BLaER1 treated with 17β-estradiol and CSF1 and Interleukin-3, amounts not matched to agents 10 nM and 100 nM (cell line): ENCODE data around the gene GABRP.
A peak's percentile ranks its signal among the peaks of the same experiment; 100 is the strongest.

ENCODE experiments used
- H3K27ac ChIP-seq, 11 experiments: shearing (Covaris generic); formaldehyde crosslinking; 2 replicates each; pipeline ENCODE4 v1.8.1; 2022
- H3K27me3 ChIP-seq, 11 experiments: shearing (Covaris generic); formaldehyde crosslinking; 2 replicates each; pipeline ENCODE4 v1.8.1; 2022
- H3K36me3 ChIP-seq, 11 experiments: shearing (Covaris generic); formaldehyde crosslinking; 2 replicates each; pipeline ENCODE4 v1.8.1; 2022
- H3K4me1 ChIP-seq, 10 experiments: shearing (Covaris generic); formaldehyde crosslinking; 2 replicates each; pipeline ENCODE4 v1.8.1; 2022
- H3K4me2 ChIP-seq, 11 experiments: shearing (Covaris generic); formaldehyde crosslinking; 2 replicates each; pipeline ENCODE4 v1.8.1; 2022
- H3K4me3 ChIP-seq, 10 experiments: shearing (Covaris generic); formaldehyde crosslinking; 2 replicates each; pipeline ENCODE4 v1.8.1; 2022
- H3K9ac ChIP-seq, 11 experiments: shearing (Covaris generic); formaldehyde crosslinking; 2 replicates each; pipeline ENCODE4 v1.8.1; 2022
- H3K9me3 ChIP-seq, 11 experiments: shearing (Covaris generic); formaldehyde crosslinking; replicated peaks in 1 of 11; 2 replicates each; pipeline ENCODE4 v1.8.1; 2022
- H4K20me1 ChIP-seq, 11 experiments: shearing (Covaris generic); formaldehyde crosslinking; 2 replicates each; pipeline ENCODE4 v1.8.1; 2022
- Cebpa-rat ChIP-seq, 11 experiments: shearing (Covaris generic); IDR thresholded peaks; 2 replicates each; pipeline ENCODE4 v1.8.1; 2022

GABRP gene

GRCh38 chr5:170783498-170784247 is at the start of gene GABRP:
Gene GABRP, plus strand, starts transcription at chr5:170783725. Its CDS starts 4,891 bp downstream, at chr5:170788616.
- H3K9ac ChIP-seq, result no peak within 1 kb of the TSS
- H3K4me2 ChIP-seq, result peak within 1 kb of the TSS in 1 of 11 experiments; percentile 12; a peak in 2 of 22 replicates
- H3K4me1 ChIP-seq, result peaks cover 0 to 3% (median 0%) of the 10 kb centered on the region in 10 experiments; a peak in 4 of 20 replicates
- no peak for TF ChIP-seq Cebpa-rat (IDR thresholded peaks at IDR 0.05)
- no peaks in the 10 kb centered on the region for H3K27me3 ChIP-seq
- no peaks in the 10 kb centered on the region for H3K9me3 ChIP-seq
- H3K36me3 ChIP-seq, result no peaks in the 10 kb centered on the region
- H3K4me3 ChIP-seq, result no peak within 1 kb of the TSS
- no peaks in the 10 kb centered on the region for H4K20me1 ChIP-seq
- H3K27ac ChIP-seq, result no peak within 1 kb of the TSS

GRCh38 chr5:170736966-170737365 is 46.6 kb upstream of the GABRP start:
- Histone ChIP-seq H3K27ac (no peak overlapping the region), H3K9me3 (peaks cover 16 to 27% (median 19%) of the 10 kb centered on the region in 11 experiments; a peak in 21 of 22 replicates), H3K27me3 (no peaks in the 10 kb centered on the region), H3K9ac (no peak overlapping the region), H3K4me1 (no peaks in the 10 kb centered on the region), H3K4me2 (no peak overlapping the region), H4K20me1 (no peaks in the 10 kb centered on the region), H3K36me3 (no peaks in the 10 kb centered on the region), H3K4me3 (no peak overlapping the region)
- TF ChIP-seq Cebpa-rat (IDR thresholded peaks at IDR 0.05), result no peak

DNA sequence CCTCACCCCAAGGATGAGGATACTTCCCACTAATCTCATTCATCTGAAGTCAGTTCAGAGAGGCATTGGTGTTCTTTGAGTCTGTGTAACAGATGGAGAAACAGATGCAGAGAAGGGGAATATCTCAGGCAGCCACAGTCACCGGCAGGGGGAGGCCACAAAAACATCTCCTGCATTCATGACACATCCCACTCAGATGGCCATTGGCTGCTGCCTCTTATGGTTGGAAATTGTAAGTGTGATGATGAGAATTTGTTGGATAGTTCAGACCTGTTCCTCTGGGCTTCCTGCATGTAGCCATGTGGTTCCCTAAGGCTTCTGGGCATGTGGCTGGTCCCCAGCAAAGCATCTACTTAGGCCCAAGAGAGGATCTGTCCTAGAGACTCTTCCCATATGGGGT is 45.9 kb upstream of the GABRP start:
- H3K4me2 ChIP-seq, result no peak overlapping the region
- H4K20me1 ChIP-seq, result no peaks in the 10 kb centered on the region
- no peaks in the 10 kb centered on the region for H3K36me3 ChIP-seq
- H3K4me1 ChIP-seq, result no peaks in the 10 kb centered on the region
- TF ChIP-seq Cebpa-rat (IDR thresholded peaks at IDR 0.05), result no peak
- H3K9me3 ChIP-seq, result peaks cover 16 to 27% (median 19%) of the 10 kb centered on the region in 11 experiments; a peak in 21 of 22 replicates
- H3K27me3 ChIP-seq, result no peaks in the 10 kb centered on the region
- H3K4me3 ChIP-seq, result no peak overlapping the region
- H3K9ac ChIP-seq, result no peak overlapping the region
- no peak overlapping the region for H3K27ac ChIP-seq

DNA sequence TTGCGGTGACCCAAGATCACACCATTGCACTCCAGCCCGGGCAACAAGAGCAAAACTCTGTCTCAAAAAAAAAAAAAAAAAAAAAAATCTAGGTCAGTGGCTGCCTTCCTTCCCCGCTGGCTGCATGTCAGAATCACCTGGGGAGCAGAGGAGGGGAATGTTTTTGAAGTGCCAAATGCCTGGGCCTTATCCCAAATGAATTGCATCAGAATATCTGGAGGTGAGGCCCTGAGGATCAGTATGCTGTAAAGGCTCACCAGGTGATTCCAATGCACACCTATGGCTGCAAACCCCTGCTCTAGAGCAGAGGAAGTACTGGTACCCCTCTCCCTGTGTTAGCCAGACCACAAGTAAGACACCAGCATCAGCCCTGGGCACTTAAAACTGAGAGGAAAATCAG is 44.7 kb upstream of the GABRP start:
- no peaks in the 10 kb centered on the region for H4K20me1 ChIP-seq
- no peaks in the 10 kb centered on the region for H3K4me1 ChIP-seq
- no peaks in the 10 kb centered on the region for H3K36me3 ChIP-seq
- H3K27ac ChIP-seq, result no peak overlapping the region
- no peak overlapping the region for H3K4me2 ChIP-seq
- H3K9me3 ChIP-seq, result peaks cover 16 to 27% (median 19%) of the 10 kb centered on the region in 11 experiments; a peak in 21 of 22 replicates
- no peaks in the 10 kb centered on the region for H3K27me3 ChIP-seq
- TF ChIP-seq Cebpa-rat (IDR thresholded peaks at IDR 0.05), result no peak
- H3K9ac ChIP-seq, result no peak overlapping the region
- H3K4me3 ChIP-seq, result no peak overlapping the region

DNA sequence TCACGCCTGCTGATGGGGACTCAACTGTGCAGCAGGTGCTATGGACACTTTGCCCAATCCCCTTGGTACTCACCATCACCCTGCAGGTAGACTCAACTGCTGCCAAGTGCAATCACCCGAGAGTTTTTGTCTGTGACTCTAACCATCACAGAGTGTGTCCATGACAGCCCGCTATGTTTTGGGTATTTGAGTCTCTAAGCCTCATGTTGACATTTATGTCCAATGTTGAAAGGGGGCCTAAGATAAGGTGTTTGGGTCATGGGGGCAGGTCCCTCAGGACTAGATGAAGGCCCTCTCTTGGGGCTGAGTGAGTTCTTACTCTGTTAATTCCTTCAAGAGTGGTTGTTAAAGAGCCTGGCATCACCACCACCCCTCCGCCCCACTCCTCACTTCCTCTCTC is 44.1 kb upstream of the GABRP start:
- Histone ChIP-seq H3K27ac (no peak overlapping the region), H3K27me3 (no peaks in the 10 kb centered on the region), H3K36me3 (no peaks in the 10 kb centered on the region), H3K9me3 (peaks cover 15 to 22% (median 19%) of the 10 kb centered on the region in 11 experiments; a peak in 21 of 22 replicates), H3K9ac (no peak overlapping the region), H3K4me3 (no peak overlapping the region), H4K20me1 (no peaks in the 10 kb centered on the region), H3K4me2 (no peak overlapping the region), H3K4me1 (peaks cover 0 to 3% (median 0%) of the 10 kb centered on the region in 10 experiments; a peak in 2 of 20 replicates)
- TF ChIP-seq Cebpa-rat (IDR thresholded peaks at IDR 0.05), result no peak

DNA sequence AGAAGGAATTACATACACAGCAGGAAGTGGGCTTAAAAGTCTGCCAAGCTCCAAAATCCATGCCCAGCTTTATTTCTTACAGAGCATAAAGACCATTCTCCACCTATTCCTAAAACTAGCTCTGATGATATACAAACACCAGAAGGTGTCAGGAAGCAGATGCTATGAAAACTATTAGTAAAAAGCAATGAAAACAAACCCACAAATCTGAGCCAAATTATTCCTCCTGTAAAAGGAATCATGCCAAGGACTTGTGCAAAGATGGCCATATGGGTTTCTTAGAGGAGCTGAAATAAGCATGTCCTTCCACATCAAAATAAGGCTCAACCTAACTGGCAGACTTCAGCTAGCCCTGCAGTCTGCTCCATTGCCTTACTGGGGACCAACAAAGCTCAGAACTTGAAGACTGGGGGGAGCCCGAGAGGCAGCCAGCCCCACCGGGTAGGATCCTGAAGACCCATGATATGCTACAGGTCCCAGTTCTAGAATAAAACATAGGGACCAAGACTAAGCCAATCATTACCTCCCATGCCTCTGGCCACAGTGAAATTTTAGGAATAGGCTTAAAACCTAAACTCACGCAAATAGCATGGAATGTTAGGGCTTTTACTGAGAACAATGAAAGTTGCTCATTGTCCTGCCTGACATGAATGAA is 42.8 kb upstream of the GABRP start:
- Histone ChIP-seq H3K9ac (no peak overlapping the region), H4K20me1 (peaks cover 0 to 8% (median 0%) of the 10 kb centered on the region in 11 experiments; a peak in 3 of 22 replicates), H3K4me3 (no peak overlapping the region), H3K27me3 (peaks cover 0 to 11% (median 0%) of the 10 kb centered on the region in 11 experiments; a peak in 3 of 22 replicates), H3K27ac (no peak overlapping the region), H3K4me2 (no peak overlapping the region), H3K9me3 (peaks cover 3 to 10% (median 7%) of the 10 kb centered on the region in 11 experiments; a peak in 18 of 22 replicates), H3K36me3 (no peaks in the 10 kb centered on the region), H3K4me1 (peaks cover 0 to 9% (median 0%) of the 10 kb centered on the region in 10 experiments; a peak in 4 of 20 replicates)
- TF ChIP-seq Cebpa-rat (IDR thresholded peaks at IDR 0.05), result no peak

- Histone ChIP-seq H3K9me3 (no peaks in the 10 kb centered on the region), H3K4me3 (no peak overlapping the region)
- no peak for TF ChIP-seq Cebpa-rat (IDR thresholded peaks at IDR 0.05)
Measured at GRCh38 chr5:170741801-170742200, 41.7 kb upstream of the GABRP start.

DNA sequence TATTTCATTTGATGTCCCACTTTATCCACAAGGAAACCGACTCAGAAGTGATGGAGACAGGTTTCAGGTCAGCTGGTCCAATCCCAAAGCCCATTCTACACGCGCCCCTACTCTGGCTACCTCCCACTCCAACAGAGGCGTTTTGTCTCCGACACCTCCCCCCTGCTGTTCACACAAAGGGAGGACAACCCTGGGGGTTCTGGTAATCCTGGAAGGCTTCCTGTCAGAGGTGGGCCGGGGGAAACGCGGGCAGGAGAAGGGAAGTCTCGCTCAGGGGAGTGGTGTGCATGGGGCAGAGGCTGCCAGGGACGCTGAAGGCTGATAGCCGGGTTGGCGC is 39.7 kb upstream of the GABRP start:
- peaks cover 0 to 11% (median 0%) of the 10 kb centered on the region in 11 experiments; a peak in 3 of 22 replicates for H3K27me3 ChIP-seq
- no peaks in the 10 kb centered on the region for H3K36me3 ChIP-seq
- H3K4me3 ChIP-seq, result no peak overlapping the region
- H3K4me2 ChIP-seq, result peak overlapping the region in 2 of 11 experiments; percentile 67 to 76; a peak in 4 of 22 replicates
- H3K9ac ChIP-seq, result 0 out of 22 replicates have a peak overlapping the region, but pooled peaks of 1 of the 11 experiments have one; percentile 45
- TF ChIP-seq Cebpa-rat (IDR thresholded peaks at IDR 0.05), result no peak
- no peak overlapping the region for H3K27ac ChIP-seq
- H3K9me3 ChIP-seq, result no peaks in the 10 kb centered on the region
- peaks cover 0 to 8% (median 0%) of the 10 kb centered on the region in 11 experiments; a peak in 4 of 22 replicates for H4K20me1 ChIP-seq
- peaks cover 0 to 9% (median 0%) of the 10 kb centered on the region in 10 experiments; a peak in 4 of 20 replicates for H3K4me1 ChIP-seq

More at GRCh38 chr5:170741801-170742200, 41.7 kb upstream of the GABRP start:
- no peak overlapping the region for H3K9ac ChIP-seq
- no peak overlapping the region for H3K4me2 ChIP-seq
- H3K27me3 ChIP-seq, result peaks cover 0 to 11% (median 0%) of the 10 kb centered on the region in 11 experiments; a peak in 3 of 22 replicates
- no peaks in the 10 kb centered on the region for H3K36me3 ChIP-seq
- H3K4me1 ChIP-seq, result peaks cover 0 to 9% (median 0%) of the 10 kb centered on the region in 10 experiments; a peak in 4 of 20 replicates
- H4K20me1 ChIP-seq, result peaks cover 0 to 8% (median 0%) of the 10 kb centered on the region in 11 experiments; a peak in 3 of 22 replicates
- no peak overlapping the region for H3K27ac ChIP-seq

DNA sequence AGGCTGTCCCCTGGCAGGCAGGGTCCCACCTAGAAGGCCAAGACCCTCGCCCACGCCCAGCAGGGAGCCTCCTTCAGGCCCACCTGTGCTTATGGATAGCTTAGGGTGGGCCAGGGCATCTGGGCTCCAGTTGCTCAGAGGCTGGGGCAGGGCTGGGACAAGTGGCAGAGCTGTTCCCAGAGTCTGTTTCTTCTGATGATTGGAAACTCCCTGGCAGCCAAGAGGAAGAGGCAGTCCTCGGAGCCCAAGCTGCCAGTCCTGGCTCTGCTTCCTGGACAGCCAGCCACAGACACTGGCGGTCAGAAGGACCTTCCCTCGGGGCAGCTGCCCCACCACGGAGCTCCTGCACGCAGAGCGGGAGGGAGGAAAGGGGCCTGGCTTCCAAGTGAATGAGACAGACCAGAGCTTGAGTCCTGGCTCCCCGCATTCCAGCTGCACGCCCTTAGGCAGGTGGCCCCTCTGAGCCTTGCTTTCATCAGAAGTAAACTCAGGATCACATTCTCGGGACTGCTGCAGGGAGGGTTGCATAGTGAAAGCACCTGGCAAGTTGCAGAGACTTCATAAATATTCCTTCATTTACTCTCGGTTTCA is 37.9 kb upstream of the GABRP start:
- TF ChIP-seq Cebpa-rat (IDR thresholded peaks at IDR 0.05), result no peak
- no peak overlapping the region for H3K4me3 ChIP-seq

More for the DNA sequence above, 37.9 kb upstream of the GABRP start:
- Histone ChIP-seq H3K36me3 (no peaks in the 10 kb centered on the region), H4K20me1 (peaks cover 0 to 14% (median 0%) of the 10 kb centered on the region in 11 experiments; a peak in 5 of 22 replicates), H3K4me1 (peaks cover 0 to 9% (median 0%) of the 10 kb centered on the region in 10 experiments; a peak in 4 of 20 replicates), H3K4me2 (peak overlapping the region in 2 of 11 experiments; percentile 75 to 76; a peak in 1 of 22 replicates), H3K27me3 (peaks cover 0 to 11% (median 0%) of the 10 kb centered on the region in 11 experiments; a peak in 3 of 22 replicates), H3K9me3 (no peaks in the 10 kb centered on the region), H3K27ac (no peak overlapping the region), H3K9ac (no peak overlapping the region)
